GM18499 (cell line): Measurements from ENCODE around the gene ZRSR2.
"Not testable (repeated sequence)": the region's sequence is repeated elsewhere in the genome, so short reads cannot be mapped to it uniquely, and the experiment has no call there.

Experiments
- ATAC-seq: cut with Tn5 transposase; IDR thresholded peaks from one replicate; pipeline ENCODE4 v1.9.1; 2021; ENCODE audit warnings: moderate number of reproducible peaks; ENCODE audit not compliant: insufficient read depth, unreplicated experiment

ZRSR2 gene

GRCh38 chrX:15789979-15790768 lies at the start of gene ZRSR2:
Gene ZRSR2, plus strand, starts transcription at chrX:15790484. Its CDS starts 12 bp downstream, at chrX:15790496.
- peak; percentile 62 for ATAC-seq

- no peak for ATAC-seq
Measured at GRCh38 chrX:15744181-15744867, 46.0 kb upstream of the ZRSR2 start.

- ATAC-seq: no peak
Measured at GRCh38 chrX:15745179-15745578, 45.1 kb upstream of the ZRSR2 start.

GRCh38 chrX:15746651-15747050 lies 43.6 kb upstream of the ZRSR2 start:
- not testable (repeated sequence) for ATAC-seq

GRCh38 chrX:15747626-15748173 lies 42.6 kb upstream of the ZRSR2 start:
- ATAC-seq: no peak

- ATAC-seq: no peak
Measured at GRCh38 chrX:15748841-15749240, 41.4 kb upstream of the ZRSR2 start.

- ATAC-seq: no peak
Measured at GRCh38 chrX:15749642-15750610, 40.4 kb upstream of the ZRSR2 start.

- ATAC-seq: no peak
Measured at GRCh38 chrX:15750611-15751154, 39.6 kb upstream of the ZRSR2 start.

- ATAC-seq: no peak
Measured at GRCh38 chrX:15751155-15751819, 39.0 kb upstream of the ZRSR2 start.

GRCh38 chrX:15755091-15755490 lies 35.2 kb upstream of the ZRSR2 start:
- ATAC-seq: no peak

GRCh38 chrX:15758140-15758539 lies 32.1 kb upstream of the ZRSR2 start:
- no peak for ATAC-seq

GRCh38 chrX:15759886-15760285 lies 30.4 kb upstream of the ZRSR2 start:
- not testable (repeated sequence) for ATAC-seq

GRCh38 chrX:15761564-15762191 lies 28.6 kb upstream of the ZRSR2 start:
- no peak for ATAC-seq

GRCh38 chrX:15769300-15769954 lies 20.9 kb upstream of the ZRSR2 start:
- ATAC-seq: no peak

GRCh38 chrX:15781961-15782699 lies 8.2 kb upstream of the ZRSR2 start:
- ATAC-seq: no peak

- no peak for ATAC-seq
Measured at GRCh38 chrX:15785176-15785750, 5.0 kb upstream of the ZRSR2 start.

- ATAC-seq: no peak
Measured at GRCh38 chrX:15786915-15787314, 3.4 kb upstream of the ZRSR2 start.
